ENCODE results near the gene IARS1. TPM values are rescaled to one million over a fixed set of nuclear protein-coding genes. Genes with fewer than 3 reads are reported as not detected.

The IARS1 gene
- total and polyA plus RNA-seq, 2 donors (not counting 3 experiments of a cell fraction or from before 2014, with no cell fraction given) = 32.8 to 132 TPM

- FAIRE-seq = no peak
- Histone ChIP-seq H2AFZ (ENCODE audit: low read depth, low read length) (no peak overlapping the region), H3K27ac (ENCODE audit: insufficient read depth, low read depth, low read length) (no peak overlapping the region), H3K9me1 (replicated peaks; ENCODE audit: control insufficient read depth, extremely low read depth, insufficient read depth, low read length) (no peaks in the 10 kb centered on the region), H3K9ac (replicated peaks; ENCODE audit: extremely low read depth, insufficient read depth, low read length) (no peak overlapping the region), H3K79me2 (ENCODE audit: control insufficient read depth, insufficient read depth, low read length) (no peaks in the 10 kb centered on the region), H3K4me3 (replicated peaks in 1 of 3; ENCODE audit: insufficient read depth in 1 of 3, low read depth in 1 of 3, low read length in 3 of 3) (no peak overlapping the region), H3K9me3 (replicated peaks; ENCODE audit: control insufficient read depth, insufficient read depth, low read length) (no peaks in the 10 kb centered on the region), H4K20me1 (replicated peaks; ENCODE audit: control insufficient read depth, extremely low read depth, insufficient read depth, low read length) (no peaks in the 10 kb centered on the region), H3K4me1 (ENCODE audit: control insufficient read depth, extremely low read depth, insufficient read depth, low read length) (no peaks in the 10 kb centered on the region), H3K36me3 (ENCODE audit: control insufficient read depth in 2 of 2, extremely low read depth in 1 of 2, insufficient read depth in 2 of 2, low read length in 2 of 2) (no peaks in the 10 kb centered on the region), H3K4me2 (ENCODE audit: insufficient read depth, low read length) (no peak overlapping the region), H3K27me3 (ENCODE audit: control insufficient read depth in 2 of 2, insufficient read depth in 2 of 2, low read length in 2 of 2) (no peaks in the 10 kb centered on the region)
- intact Hi-C loops (cut with micrococcal nuclease) = no loop called here
- DNase-seq (ENCODE audit: low read depth, low spot score) = peak; percentile 67
- no TSS peak for BruUV-seq (replicated peaks)
- TF ChIP-seq GATA2 (IDR thresholded peaks at IDR 0.05; ENCODE audit: insufficient read depth, insufficient read length, low read depth, low read length) (no peak), EZH2 (IDR thresholded peaks at IDR 0.05; ENCODE audit: borderline replicate concordance, low read depth, low read length, severe bottlenecking) (no peak), MYC (IDR thresholded peaks at IDR 0.05; ENCODE audit: low read depth, low read length) (no peak), POLR2AphosphoS5 (IDR thresholded peaks at IDR 0.05; ENCODE audit: insufficient read depth, low read depth, low read length) (no peak), JUN (IDR thresholded peaks at IDR 0.05; ENCODE audit: borderline replicate concordance, insufficient read depth, insufficient read length, low read depth) (no peak), MAX (IDR thresholded peaks at IDR 0.05; ENCODE audit: insufficient read depth, insufficient read length) (no peak), POLR2A (IDR thresholded peaks at IDR 0.05; ENCODE audit: low read depth, low read length) (no peak), FOS (IDR thresholded peaks at IDR 0.05; ENCODE audit: borderline replicate concordance, insufficient read depth, low read length) (no peak)
- TF ChIP-seq, protein P1, sequence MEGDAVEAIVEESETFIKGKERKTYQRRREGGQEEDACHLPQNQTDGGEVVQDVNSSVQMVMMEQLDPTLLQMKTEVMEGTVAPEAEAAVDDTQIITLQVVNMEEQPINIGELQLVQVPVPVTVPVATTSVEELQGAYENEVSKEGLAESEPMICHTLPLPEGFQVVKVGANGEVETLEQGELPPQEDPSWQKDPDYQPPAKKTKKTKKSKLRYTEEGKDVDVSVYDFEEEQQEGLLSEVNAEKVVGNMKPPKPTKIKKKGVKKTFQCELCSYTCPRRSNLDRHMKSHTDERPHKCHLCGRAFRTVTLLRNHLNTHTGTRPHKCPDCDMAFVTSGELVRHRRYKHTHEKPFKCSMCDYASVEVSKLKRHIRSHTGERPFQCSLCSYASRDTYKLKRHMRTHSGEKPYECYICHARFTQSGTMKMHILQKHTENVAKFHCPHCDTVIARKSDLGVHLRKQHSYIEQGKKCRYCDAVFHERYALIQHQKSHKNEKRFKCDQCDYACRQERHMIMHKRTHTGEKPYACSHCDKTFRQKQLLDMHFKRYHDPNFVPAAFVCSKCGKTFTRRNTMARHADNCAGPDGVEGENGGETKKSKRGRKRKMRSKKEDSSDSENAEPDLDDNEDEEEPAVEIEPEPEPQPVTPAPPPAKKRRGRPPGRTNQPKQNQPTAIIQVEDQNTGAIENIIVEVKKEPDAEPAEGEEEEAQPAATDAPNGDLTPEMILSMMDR (IDR thresholded peaks at IDR 0.05; ENCODE audit: extremely low read depth in 1 of 2, insufficient read depth in 1 of 2, low read depth in 1 of 2, low read length in 2 of 2) = no peak
- ChIA-PET CTCF (interaction anchor here (0.9 to 1.0 kb wide), 2 partner anchors 8 to 11 kb away, joined by 3 to 6 read pairs; partner anchors contain the start of gene NOL8), POLR2A (no interaction called here)
- dilution Hi-C loops (cut with MboI; ENCODE audit: extremely low pct_ligation_motif_present, low sequenced_read_pairs) = no loop called here
Observed at GRCh38 chr9:92332577-92333281, 39.2 kb upstream of the IARS1 start.
